IgD-negative memory B cell (primary cell): ENCODE measurements around the gene TSC22D2. TPM values are rescaled to one million over a fixed set of nuclear protein-coding genes. Genes with fewer than 3 reads are reported as not detected.
"Not testable (repeated sequence)": the region's sequence is repeated elsewhere in the genome, so short reads cannot be mapped to it uniquely, and the experiment has no call there.

ENCODE experiments used
- H3K27ac Mint-ChIP-seq, 3 donors: one replicate each; pipeline ENCODE4 v1.8.0; 2020 to 2022; ENCODE audit warnings: mild to moderate bottlenecking in 3 of 3, mixed read lengths in 3 of 3, moderate library complexity in 1 of 3
- H3K27me3 Mint-ChIP-seq: one replicate; pipeline ENCODE4 v1.8.0; 2021; ENCODE audit warnings: mixed read lengths
- H3K36me3 Mint-ChIP-seq: one replicate; pipeline ENCODE4 v1.8.0; 2020; ENCODE audit warnings: mild to moderate bottlenecking, mixed read lengths
- H3K4me1 Mint-ChIP-seq, 3 donors: one replicate each; pipeline ENCODE4 v1.8.0; 2020 to 2022; ENCODE audit warnings: mixed read lengths in 3 of 3, mild to moderate bottlenecking in 1 of 3
- H3K4me3 Mint-ChIP-seq, 4 donors: one replicate each; pipeline ENCODE4 v1.8.0; 2020 to 2022; ENCODE audit warnings: mild to moderate bottlenecking in 4 of 4, mixed read lengths in 4 of 4, moderate library complexity in 3 of 4
- H3K9me3 Mint-ChIP-seq, 3 donors: one replicate each; pipeline ENCODE4 v1.8.0; 2020 to 2021; ENCODE audit warnings: mixed read lengths in 3 of 3, mild to moderate bottlenecking in 1 of 3
- polyA plus RNA-seq: library from polyadenylated mRNA; unstranded; fragments of 300-500 nt; fragmentation: Illumina TruSeq; gene quantifications from one replicate; pipeline ENCODE4 v1.2.3, GENCODE V29; 2021

Gene TSC22D2
- polyA plus RNA-seq, 1 donor from 2014 or later: 13.8 TPM

- no peaks in the 10 kb centered on the region for H3K36me3 Mint-ChIP-seq
- H3K4me1 Mint-ChIP-seq: peaks cover 0 to 2% (median 0%) of the 10 kb centered on the region in 3 donors
- H3K27me3 Mint-ChIP-seq: no peaks in the 10 kb centered on the region
- no peak overlapping the region for H3K27ac Mint-ChIP-seq
- no peak overlapping the region for H3K4me3 Mint-ChIP-seq
- no peaks in the 10 kb centered on the region for H3K9me3 Mint-ChIP-seq
Observed at GRCh38 chr3:150494411-150494977, 86.4 kb downstream of the TSC22D2 start.

- H3K4me3 Mint-ChIP-seq: no peak overlapping the region
- no peak overlapping the region for H3K27ac Mint-ChIP-seq
- H3K4me1 Mint-ChIP-seq: peaks cover 0 to 2% (median 0%) of the 10 kb centered on the region in 3 donors
- H3K9me3 Mint-ChIP-seq: no peaks in the 10 kb centered on the region
- H3K36me3 Mint-ChIP-seq: no peaks in the 10 kb centered on the region
- H3K27me3 Mint-ChIP-seq: no peaks in the 10 kb centered on the region
Observed at GRCh38 chr3:150495149-150495548, 87.1 kb downstream of the TSC22D2 start.

GRCh38 chr3:150495563-150496168 lies 87.6 kb downstream of the TSC22D2 start:
- H3K36me3 Mint-ChIP-seq: no peaks in the 10 kb centered on the region
- peaks cover 0 to 2% (median under 1%) of the 10 kb centered on the region in 3 donors for H3K9me3 Mint-ChIP-seq
- H3K27ac Mint-ChIP-seq: no peak overlapping the region
- no peak overlapping the region for H3K4me3 Mint-ChIP-seq
- H3K4me1 Mint-ChIP-seq: peaks cover 0 to 2% (median 0%) of the 10 kb centered on the region in 3 donors
- no peaks in the 10 kb centered on the region for H3K27me3 Mint-ChIP-seq

- peaks cover 0 to 2% (median 0%) of the 10 kb centered on the region in 3 donors for H3K4me1 Mint-ChIP-seq
- no peak overlapping the region for H3K27ac Mint-ChIP-seq
- H3K9me3 Mint-ChIP-seq: peaks cover 5 to 12% (median 11%) of the 10 kb centered on the region in 3 donors
- H3K4me3 Mint-ChIP-seq: no peak overlapping the region
- H3K27me3 Mint-ChIP-seq: peaks cover 2% of the 10 kb centered on the region
- H3K36me3 Mint-ChIP-seq: peaks cover 3% of the 10 kb centered on the region
Observed at GRCh38 chr3:150497956-150498355, 89.9 kb downstream of the TSC22D2 start.

GRCh38 chr3:150500960-150501359 lies 92.9 kb downstream of the TSC22D2 start:
- H3K27me3 Mint-ChIP-seq, H3K4me3 Mint-ChIP-seq, H3K27ac Mint-ChIP-seq, H3K4me1 Mint-ChIP-seq, H3K36me3 Mint-ChIP-seq: not testable (repeated sequence)
- peaks cover 5 to 12% (median 12%) of the 10 kb centered on the region in 3 donors for H3K9me3 Mint-ChIP-seq

GRCh38 chr3:150503402-150504099 lies 95.5 kb downstream of the TSC22D2 start:
- H3K27me3 Mint-ChIP-seq: peaks cover 16% of the 10 kb centered on the region
- no peaks in the 10 kb centered on the region for H3K4me1 Mint-ChIP-seq
- H3K36me3 Mint-ChIP-seq: peaks cover 3% of the 10 kb centered on the region
- no peak overlapping the region for H3K27ac Mint-ChIP-seq
- no peak overlapping the region for H3K4me3 Mint-ChIP-seq
- peaks cover 7 to 18% (median 12%) of the 10 kb centered on the region in 3 donors for H3K9me3 Mint-ChIP-seq

GRCh38 chr3:150504483-150504882 lies 96.4 kb downstream of the TSC22D2 start:
- no peak overlapping the region for H3K4me3 Mint-ChIP-seq
- H3K9me3 Mint-ChIP-seq: peaks cover 7 to 20% (median 12%) of the 10 kb centered on the region in 3 donors
- H3K4me1 Mint-ChIP-seq: no peaks in the 10 kb centered on the region
- H3K27me3 Mint-ChIP-seq: peaks cover 16% of the 10 kb centered on the region
- H3K36me3 Mint-ChIP-seq: peaks cover 3% of the 10 kb centered on the region
- no peak overlapping the region for H3K27ac Mint-ChIP-seq

GRCh38 chr3:150508401-150508800 lies 100.3 kb downstream of the TSC22D2 start:
- Mint-ChIP-seq H3K27me3 (peaks cover 19% of the 10 kb centered on the region), H3K9me3 (peaks cover 0 to 9% (median 1%) of the 10 kb centered on the region in 3 donors), H3K27ac (no peak overlapping the region), H3K4me3 (no peak overlapping the region), H3K4me1 (no peaks in the 10 kb centered on the region), H3K36me3 (no peaks in the 10 kb centered on the region)

GRCh38 chr3:150509780-150510179 lies 101.7 kb downstream of the TSC22D2 start:
- Mint-ChIP-seq H3K4me3 (no peak overlapping the region), H3K4me1 (no peaks in the 10 kb centered on the region), H3K36me3 (no peaks in the 10 kb centered on the region), H3K27ac (no peak overlapping the region), H3K27me3 (peaks cover 17% of the 10 kb centered on the region), H3K9me3 (peaks cover 0 to 8% (median 1%) of the 10 kb centered on the region in 3 donors)

GRCh38 chr3:150511122-150511821 lies 103.2 kb downstream of the TSC22D2 start:
- Mint-ChIP-seq H3K4me1 (peaks cover 0 to 2% (median 0%) of the 10 kb centered on the region in 3 donors), H3K27ac (no peak overlapping the region), H3K4me3 (peak overlapping the region in 1 of 4 donors; percentile 10), H3K27me3 (peaks cover 13% of the 10 kb centered on the region), H3K9me3 (peaks cover 1 to 12% (median 4%) of the 10 kb centered on the region in 3 donors), H3K36me3 (no peaks in the 10 kb centered on the region)

GRCh38 chr3:150515210-150515609 lies 107.1 kb downstream of the TSC22D2 start:
- H3K36me3 Mint-ChIP-seq: no peaks in the 10 kb centered on the region
- no peak overlapping the region for H3K4me3 Mint-ChIP-seq
- peaks cover 0 to 4% (median 0%) of the 10 kb centered on the region in 3 donors for H3K4me1 Mint-ChIP-seq
- peaks cover 6 to 17% (median 9%) of the 10 kb centered on the region in 3 donors for H3K9me3 Mint-ChIP-seq
- no peak overlapping the region for H3K27ac Mint-ChIP-seq
- peaks cover 5% of the 10 kb centered on the region for H3K27me3 Mint-ChIP-seq

Other genes with a start within 250 kb of the TSC22D2 start
- 120 TPM for gene SERP1, start 138.2 kb downstream of the TSC22D2 start, polyA plus RNA-seq
- gene EIF2A, start 138.5 kb downstream of the TSC22D2 start, polyA plus RNA-seq: 34.1 TPM
- gene SELENOT, start 195.0 kb downstream of the TSC22D2 start, polyA plus RNA-seq: 213 TPM